Measurements from ENCODE around the gene RAB4A. TPM values are rescaled to one million over a fixed set of nuclear protein-coding genes. Genes with fewer than 3 reads are reported as not detected.
A peak's percentile ranks its signal among the peaks of the same experiment; 100 is the strongest.

The RAB4A gene
- total and polyA plus RNA-seq, 3 donors from 2014 or later = 27.2 to 55.1 (median 30.2) TPM

DNA sequence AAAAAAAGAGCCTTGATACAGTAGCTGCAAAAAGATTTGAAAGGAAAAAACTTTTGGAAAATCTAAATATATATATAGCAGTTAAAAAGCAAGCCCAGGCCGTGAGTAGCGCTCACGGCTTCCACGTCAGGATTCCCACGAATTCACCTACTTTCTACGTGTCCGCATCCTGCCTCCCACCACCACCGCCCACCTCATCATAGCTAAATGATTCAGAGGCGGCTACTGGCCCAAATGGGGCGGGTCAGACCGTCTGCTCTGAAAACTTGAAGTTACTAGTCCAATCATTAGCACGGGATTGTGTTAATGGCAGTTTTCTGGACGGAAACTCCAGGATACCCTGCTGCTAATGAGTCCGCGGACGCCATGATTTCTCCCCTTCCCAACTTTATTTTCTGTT, 73.2 kb downstream of the RAB4A start:
- H3K4me1 ChIP-seq = peaks cover 11% of the 10 kb centered on the region
- H3K36me3 ChIP-seq (ENCODE audit: low read depth, missing control alignments) = no peaks in the 10 kb centered on the region
- no peak for TF ChIP-seq POLR2A (IDR thresholded peaks at IDR 0.05)
- TF ChIP-seq, protein P1, sequence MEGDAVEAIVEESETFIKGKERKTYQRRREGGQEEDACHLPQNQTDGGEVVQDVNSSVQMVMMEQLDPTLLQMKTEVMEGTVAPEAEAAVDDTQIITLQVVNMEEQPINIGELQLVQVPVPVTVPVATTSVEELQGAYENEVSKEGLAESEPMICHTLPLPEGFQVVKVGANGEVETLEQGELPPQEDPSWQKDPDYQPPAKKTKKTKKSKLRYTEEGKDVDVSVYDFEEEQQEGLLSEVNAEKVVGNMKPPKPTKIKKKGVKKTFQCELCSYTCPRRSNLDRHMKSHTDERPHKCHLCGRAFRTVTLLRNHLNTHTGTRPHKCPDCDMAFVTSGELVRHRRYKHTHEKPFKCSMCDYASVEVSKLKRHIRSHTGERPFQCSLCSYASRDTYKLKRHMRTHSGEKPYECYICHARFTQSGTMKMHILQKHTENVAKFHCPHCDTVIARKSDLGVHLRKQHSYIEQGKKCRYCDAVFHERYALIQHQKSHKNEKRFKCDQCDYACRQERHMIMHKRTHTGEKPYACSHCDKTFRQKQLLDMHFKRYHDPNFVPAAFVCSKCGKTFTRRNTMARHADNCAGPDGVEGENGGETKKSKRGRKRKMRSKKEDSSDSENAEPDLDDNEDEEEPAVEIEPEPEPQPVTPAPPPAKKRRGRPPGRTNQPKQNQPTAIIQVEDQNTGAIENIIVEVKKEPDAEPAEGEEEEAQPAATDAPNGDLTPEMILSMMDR (IDR thresholded peaks at IDR 0.05) = no peak
- intact Hi-C loops (cut with DNase I; ENCODE audit: low total_unique reads) = no loop called here
- 61 to 66% methylated on average over 16 of the region's 16 CpGs for WGBS, 2 donors
- DNase-seq = no peak
- H3K9me3 ChIP-seq = no peaks in the 10 kb centered on the region
- no peaks in the 10 kb centered on the region for H3K27me3 ChIP-seq
- H3K27ac ChIP-seq = no peak overlapping the region
- H3K4me3 ChIP-seq = peak overlapping the region in 1 of 2 donors; percentile 95

DNA sequence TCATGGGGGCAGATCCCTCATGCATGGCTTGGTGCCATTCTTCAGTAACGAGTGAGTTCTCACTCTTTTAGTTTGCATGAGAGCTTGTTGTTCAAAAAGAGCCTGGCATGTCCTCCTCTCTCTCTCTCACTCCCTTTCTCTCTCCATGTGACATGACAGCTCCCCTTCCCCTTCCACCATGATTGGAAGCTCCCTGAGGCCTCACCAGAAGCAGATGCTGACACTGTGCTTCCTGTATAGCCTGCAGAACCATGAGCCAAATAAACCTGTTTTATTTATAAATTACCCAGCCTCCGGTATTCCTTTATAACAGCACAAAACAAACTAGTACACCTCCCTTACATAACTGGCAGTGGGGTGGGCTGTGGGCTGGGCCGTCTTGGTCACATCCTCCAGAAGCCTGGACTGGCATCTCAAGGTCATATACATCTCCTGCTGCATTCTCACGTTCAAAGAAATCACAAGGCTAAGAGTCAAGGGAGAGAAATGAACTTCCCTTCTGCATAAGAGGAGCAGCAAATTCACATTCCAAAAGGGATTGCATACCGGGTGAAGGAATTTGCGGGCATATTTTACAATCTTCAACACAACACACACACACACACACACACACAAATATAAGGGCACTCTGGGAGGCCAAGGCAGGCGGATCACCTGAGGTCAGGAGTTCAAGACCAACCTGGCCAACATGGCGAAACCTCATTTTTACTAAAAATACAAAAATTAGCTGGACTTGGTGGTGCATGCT, 74.2 kb downstream of the RAB4A start:
- intact Hi-C loops (cut with DNase I; ENCODE audit: low total_unique reads) = no loop called here
- WGBS, 2 donors = 50 to 57% methylated on average over 8 of the region's 8 CpGs
- H3K27ac ChIP-seq = no peak overlapping the region
- H3K9me3 ChIP-seq = no peaks in the 10 kb centered on the region
- H3K36me3 ChIP-seq (ENCODE audit: low read depth, missing control alignments) = no peaks in the 10 kb centered on the region
- DNase-seq = no peak
- no peak overlapping the region for H3K4me3 ChIP-seq
- peaks cover 11% of the 10 kb centered on the region for H3K4me1 ChIP-seq
- TF ChIP-seq POLR2A (IDR thresholded peaks at IDR 0.05) = no peak
- TF ChIP-seq, protein P1 (IDR thresholded peaks at IDR 0.05) = no peak
- H3K27me3 ChIP-seq = no peaks in the 10 kb centered on the region

DNA sequence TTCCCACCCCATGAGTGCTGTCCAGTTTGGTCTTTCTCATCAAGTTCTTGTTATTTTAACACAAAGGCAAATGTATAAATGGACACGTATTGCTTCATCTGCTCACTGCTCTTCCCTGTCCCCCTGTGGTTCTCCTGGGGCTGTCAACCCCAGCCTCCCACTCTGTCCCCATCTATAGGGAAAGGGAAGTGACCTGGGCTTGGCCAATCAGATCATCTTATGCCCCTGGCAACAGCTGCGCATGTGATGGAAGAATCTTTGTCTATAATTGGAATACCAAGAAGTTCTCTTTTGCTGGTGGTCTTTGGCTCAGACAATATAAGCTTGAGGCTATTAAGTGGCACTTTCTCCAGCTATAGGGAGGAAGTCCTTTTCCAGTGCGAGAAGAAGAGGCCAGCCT, 76.6 kb downstream of the RAB4A start:
- H3K27me3 ChIP-seq = no peaks in the 10 kb centered on the region
- H3K9me3 ChIP-seq = no peaks in the 10 kb centered on the region
- peaks cover 6% of the 10 kb centered on the region for H3K4me1 ChIP-seq
- no peak for DNase-seq
- TF ChIP-seq, protein P1 (IDR thresholded peaks at IDR 0.05) = no peak
- no peak for TF ChIP-seq POLR2A (IDR thresholded peaks at IDR 0.05)
- intact Hi-C loops (cut with DNase I; ENCODE audit: low total_unique reads) = no loop called here
- WGBS, 2 donors = 70 to 77% methylated on average over 3 of the region's 3 CpGs
- no peak overlapping the region for H3K4me3 ChIP-seq
- no peaks in the 10 kb centered on the region for H3K36me3 ChIP-seq (ENCODE audit: low read depth, missing control alignments)
- no peak overlapping the region for H3K27ac ChIP-seq

DNA sequence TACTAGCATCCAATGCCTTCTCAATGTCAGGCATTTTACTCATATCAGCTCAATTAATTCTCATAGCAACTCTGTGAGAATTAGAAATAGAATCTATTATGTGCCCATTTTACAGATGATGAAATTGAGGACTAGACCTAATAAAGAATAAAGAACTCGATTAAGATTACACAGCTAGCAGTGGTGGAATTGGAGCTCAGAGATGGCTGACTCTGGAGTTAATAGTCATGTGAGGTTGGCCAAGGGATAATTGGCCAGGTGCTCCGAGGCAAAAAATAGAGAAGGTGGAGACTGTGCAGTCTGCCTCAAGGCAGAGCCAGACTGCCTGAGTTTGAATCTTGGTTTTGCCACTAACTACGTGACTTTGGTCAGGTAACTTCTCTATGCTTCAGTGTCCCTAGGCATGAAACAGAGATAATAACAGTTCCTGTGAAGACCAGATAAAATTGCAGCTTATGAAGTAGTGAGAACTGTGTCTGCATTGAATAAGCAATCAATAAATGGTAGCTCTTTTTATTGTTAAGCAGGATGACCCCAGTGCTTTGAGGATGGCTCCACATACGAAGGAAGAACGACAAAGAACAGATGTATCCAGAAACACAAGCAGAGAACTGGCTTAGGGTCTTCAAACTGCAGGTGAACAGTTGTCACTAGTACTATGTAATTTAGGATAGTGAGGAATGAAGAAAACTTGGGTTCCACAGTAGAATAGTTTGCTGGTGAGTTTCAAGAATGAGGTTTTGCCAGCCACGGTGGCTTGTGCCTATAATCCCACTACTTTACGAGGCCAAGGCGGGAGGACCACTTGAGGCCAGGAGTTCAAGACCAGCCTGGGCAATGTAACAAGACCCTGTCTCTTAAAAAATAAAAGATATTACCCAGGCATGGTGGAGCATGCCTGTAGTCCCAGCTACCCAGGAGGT, 78.8 kb downstream of the RAB4A start:
- H3K4me3 ChIP-seq = no peak overlapping the region
- no peaks in the 10 kb centered on the region for H3K4me1 ChIP-seq
- H3K27me3 ChIP-seq = no peaks in the 10 kb centered on the region
- TF ChIP-seq POLR2A (IDR thresholded peaks at IDR 0.05) = no peak
- TF ChIP-seq, protein P1 (IDR thresholded peaks at IDR 0.05) = no peak
- no peaks in the 10 kb centered on the region for H3K36me3 ChIP-seq (ENCODE audit: low read depth, missing control alignments)
- H3K9me3 ChIP-seq = no peaks in the 10 kb centered on the region
- intact Hi-C loops (cut with DNase I; ENCODE audit: low total_unique reads) = no loop called here
- no peak overlapping the region for H3K27ac ChIP-seq
- no peak for DNase-seq
- WGBS, 2 donors = 78 to 82% methylated on average over 8 of the region's 8 CpGs
